ENCODE measurements around the gene MED31.
A peak's percentile ranks its signal among the peaks of the same experiment; 100 is the strongest.

MED31 gene

GRCh38 chr17:6651919-6652452 is 581 bp upstream of the MED31 start:
- peak; percentile 41 for DNase-seq

- DNase-seq = peak; percentile 42
Measured at GRCh38 chr17:6648181-6648580, 3.2 kb downstream of the MED31 start.

GRCh38 chr17:6643451-6644125 is 7.8 kb downstream of the MED31 start:
- peak; percentile 73 for DNase-seq

- peak; percentile 77 for DNase-seq
Measured at GRCh38 chr17:6642592-6642991, 8.8 kb downstream of the MED31 start.

- DNase-seq = peak; percentile 27
Measured at GRCh38 chr17:6641247-6641863, 10.1 kb downstream of the MED31 start.

GRCh38 chr17:6640536-6641246 is 10.7 kb downstream of the MED31 start, which contains the start of the genes KIAA0753 and TXNDC17:
Gene KIAA0753, minus strand, starts transcription at chr17:6640711. Its CDS starts 5,608 bp downstream, at chr17:6635103.
Gene TXNDC17, plus strand, starts transcription at chr17:6641060. Its CDS starts 23 bp downstream, at chr17:6641083.
- peak; percentile 97 for DNase-seq

GRCh38 chr17:6639586-6640535 is 11.5 kb downstream of the MED31 start:
- DNase-seq = peak; percentile 32

- no peak for DNase-seq
Measured at GRCh38 chr17:6639014-6639585, 12.3 kb downstream of the MED31 start.

- no peak for DNase-seq
Measured at GRCh38 chr17:6638046-6638908, 13.1 kb downstream of the MED31 start.

- no peak for DNase-seq
Measured at GRCh38 chr17:6637458-6637840, 14.0 kb downstream of the MED31 start.

GRCh38 chr17:6636616-6637457 is 14.6 kb downstream of the MED31 start:
- no peak for DNase-seq

- no peak for DNase-seq
Measured at GRCh38 chr17:6636105-6636504, 15.3 kb downstream of the MED31 start.

GRCh38 chr17:6633263-6633662 is 18.1 kb downstream of the MED31 start:
- DNase-seq = no peak

- DNase-seq = no peak
Measured at GRCh38 chr17:6632530-6632929, 18.9 kb downstream of the MED31 start.

GRCh38 chr17:6630390-6630789 is 21.0 kb downstream of the MED31 start:
- DNase-seq = no peak

- DNase-seq = no peak
Measured at GRCh38 chr17:6627019-6627418, 24.4 kb downstream of the MED31 start.

GRCh38 chr17:6626616-6627015 is 24.8 kb downstream of the MED31 start:
- DNase-seq = no peak

- DNase-seq = no peak
Measured at GRCh38 chr17:6623941-6624340, 27.5 kb downstream of the MED31 start.

- no peak for DNase-seq
Measured at GRCh38 chr17:6611231-6611630, 40.2 kb downstream of the MED31 start.

GRCh38 chr17:6610011-6610410 is 41.4 kb downstream of the MED31 start:
- DNase-seq = no peak

All from activated CD4-positive, alpha-beta T cell treated with anti-CD3 and anti-CD28 coated beads, Interleukin-10, Interleukin-2, amounts not matched to agents 100 ng/mL and 50 ng/mL, durations not matched to agents 16 hours and 8 hours (primary cell).